Natural killer cell (primary cell): ENCODE data around the gene ASCC2. TPM values are rescaled to one million over a fixed set of nuclear protein-coding genes. Genes with fewer than 3 reads are reported as not detected.
A peak's percentile ranks its signal among the peaks of the same experiment; 100 is the strongest.

ENCODE experiments used
- ATAC-seq, 3 donors: fragments of 150-1000 bp in 2 of 3; fragments of 200-7000 bp in 1 of 3; cut with Tn5 transposase; 1 replicate in 1 of 3; 2 replicates in 2 of 3; pipeline ENCODE4 v1.10.0; 2021; ENCODE audit warnings: mild to moderate bottlenecking in 2 of 3, moderate library complexity in 2 of 3
- DNase-seq, 2 donors: peaks; one replicate each; pipeline versions ENCODE4 v3.0.0 to v3.0.0-alpha.2; 2013 to 2021; ENCODE audit warnings: mixed read lengths in 1 of 2
- H3K27ac ChIP-seq: one replicate; pipeline ENCODE4 v1.5.1; 2013; ENCODE audit warnings: mild to moderate bottlenecking, low read length
- H3K27me3 ChIP-seq: one replicate; pipeline ENCODE4 v1.6.1; 2013; ENCODE audit warnings: low read length; ENCODE audit not compliant: control insufficient read depth, insufficient read depth
- H3K36me3 ChIP-seq: one replicate; pipeline ENCODE4 v1.6.1; 2013; ENCODE audit warnings: low read length; ENCODE audit not compliant: control insufficient read depth, insufficient read depth
- H3K4me1 ChIP-seq: one replicate; pipeline ENCODE4 v1.6.1; 2013; ENCODE audit warnings: low read length; ENCODE audit not compliant: control insufficient read depth, insufficient read depth
- H3K4me3 ChIP-seq: one replicate; pipeline ENCODE4 v1.5.1; 2013; ENCODE audit warnings: low read length
- H3K9me3 ChIP-seq: one replicate; pipeline ENCODE4 v1.6.1; 2013; ENCODE audit warnings: low read length; ENCODE audit not compliant: control insufficient read depth, insufficient read depth
- H3K27ac Mint-ChIP-seq, 2 donors: one replicate each; pipeline ENCODE4 v1.8.0; 2022; ENCODE audit warnings: mild to moderate bottlenecking in 2 of 2, mixed read lengths in 2 of 2, moderate library complexity in 1 of 2
- H3K27me3 Mint-ChIP-seq, 2 donors: one replicate each; pipeline ENCODE4 v1.8.0; 2022; ENCODE audit warnings: low read depth in 2 of 2, mixed read lengths in 2 of 2
- H3K36me3 Mint-ChIP-seq: one replicate; pipeline ENCODE4 v1.8.0; 2022; ENCODE audit warnings: mixed read lengths
- H3K4me1 Mint-ChIP-seq, 2 donors: one replicate each; pipeline ENCODE4 v1.8.0; 2022; ENCODE audit warnings: mixed read lengths in 2 of 2
- H3K4me3 Mint-ChIP-seq: one replicate; pipeline ENCODE4 v1.8.0; 2022; ENCODE audit warnings: mild to moderate bottlenecking, moderate library complexity, mixed read lengths
- H3K9me3 Mint-ChIP-seq, 2 donors: one replicate each; pipeline ENCODE4 v1.8.0; 2022; ENCODE audit warnings: mixed read lengths in 2 of 2
- CTCF ChIP-seq: fragments of 200-600 bp; IDR thresholded peaks from one replicate; pipeline ENCODE4 v1.8.0; 2022; ENCODE audit warnings: antibody characterized with exemption
- WGBS: methylation state at CpG from one replicate; pipeline ENCODE4 v1.1.7; 2013; ENCODE audit warnings: missing lambda C conversion rate; ENCODE audit not compliant: insufficient coverage; 5-methylcytosine and 5-hydroxymethylcytosine counted together
- intact Hi-C: fragments of 100-400 bp; cut with micrococcal nuclease; formaldehyde crosslinking; loops from one replicate; pipeline ENCODE4 v1.14.2; 2022
- total RNA-seq, 4 donors: library from RNA; stranded (reverse); fragments of 120-200 nt in 1 of 4; gene quantifications; one replicate each; pipeline versions ENCODE4 v1.2.3 to v1.2.4, GENCODE V29; 2013 to 2022

The ASCC2 gene
- total RNA-seq, 3 donors from 2014 or later (not counting 1 experiment from before 2014, with no cell fraction given) = 102 to 130 (median 128) TPM

GRCh38 chr22:29834046-29834445 is 4.0 kb downstream of the ASCC2 start:
- H3K36me3 ChIP-seq = peaks cover 31% of the 10 kb centered on the region
- Mint-ChIP-seq H3K4me1 (peaks cover 34 to 61% of the 10 kb centered on the region in 2 donors), H3K36me3 (no peaks in the 10 kb centered on the region), H3K4me3 (no peak overlapping the region), H3K27me3 (no peaks in the 10 kb centered on the region), H3K27ac (peak overlapping the region in 1 of 2 donors; percentile 13), H3K9me3 (no peaks in the 10 kb centered on the region)
- intact Hi-C loops = no loop called here
- H3K27ac ChIP-seq = no peak overlapping the region
- no peaks in the 10 kb centered on the region for H3K27me3 ChIP-seq
- ATAC-seq (no peak), DNase-seq (no peak)
- no peak for TF ChIP-seq CTCF
- 78% methylated on average over 1 of the region's 1 CpG for WGBS
- H3K9me3 ChIP-seq = no peaks in the 10 kb centered on the region
- H3K4me3 ChIP-seq = no peak overlapping the region
- H3K4me1 ChIP-seq = peaks cover 14% of the 10 kb centered on the region

- Histone ChIP-seq H3K27ac (no peak overlapping the region), H3K4me1 (peaks cover 12% of the 10 kb centered on the region), H3K27me3 (no peaks in the 10 kb centered on the region), H3K9me3 (no peaks in the 10 kb centered on the region), H3K36me3 (peaks cover 35% of the 10 kb centered on the region), H3K4me3 (no peak overlapping the region)
- H3K36me3 Mint-ChIP-seq = no peaks in the 10 kb centered on the region
- no peak for DNase-seq
- no peak for ATAC-seq
- TF ChIP-seq CTCF = no peak
- H3K27ac Mint-ChIP-seq = no peak overlapping the region
- WGBS = 100% methylated on average over 5 of the region's 7 CpGs
- H3K4me3 Mint-ChIP-seq = no peak overlapping the region
- H3K27me3 Mint-ChIP-seq = no peaks in the 10 kb centered on the region
- intact Hi-C loops = no loop called here
- peaks cover 28 to 57% of the 10 kb centered on the region in 2 donors for H3K4me1 Mint-ChIP-seq
- no peaks in the 10 kb centered on the region for H3K9me3 Mint-ChIP-seq
Measured at GRCh38 chr22:29833392-29833965, 4.6 kb downstream of the ASCC2 start.

GRCh38 chr22:29831958-29832357 is 6.1 kb downstream of the ASCC2 start:
- peaks cover 37% of the 10 kb centered on the region for H3K36me3 ChIP-seq
- TF ChIP-seq CTCF = no peak
- WGBS = 98% methylated on average over 9 of the region's 9 CpGs
- no peaks in the 10 kb centered on the region for H3K9me3 Mint-ChIP-seq
- ATAC-seq (no peak), DNase-seq (no peak)
- no peaks in the 10 kb centered on the region for H3K36me3 Mint-ChIP-seq
- no peaks in the 10 kb centered on the region for H3K27me3 ChIP-seq
- H3K4me3 ChIP-seq = no peak overlapping the region
- H3K4me1 Mint-ChIP-seq = peaks cover 16 to 52% of the 10 kb centered on the region in 2 donors
- H3K4me1 ChIP-seq = peaks cover 2% of the 10 kb centered on the region
- H3K27me3 Mint-ChIP-seq = no peaks in the 10 kb centered on the region
- intact Hi-C loops = no loop called here
- no peak overlapping the region for H3K27ac Mint-ChIP-seq
- no peak overlapping the region for H3K4me3 Mint-ChIP-seq
- no peaks in the 10 kb centered on the region for H3K9me3 ChIP-seq
- no peak overlapping the region for H3K27ac ChIP-seq
